Erythroblast (primary cell): ENCODE data around the gene GPD1.

ENCODE experiments used
- DNase-seq, 2 experiments: peaks; one replicate each; lab custom pipeline; 2025; lab: John Stamatoyannopoulos, UW
- GATA1 ChIP-seq: IDR thresholded peaks from 2 replicates; pipeline ENCODE4 v1.6.1; 2011; ENCODE audit warnings: low read depth, mild to moderate bottlenecking, control low read depth, low read length, moderate library complexity
- POLR2A ChIP-seq: IDR thresholded peaks from 2 replicates; pipeline ENCODE4 v1.6.1; 2011; ENCODE audit warnings: mild to moderate bottlenecking, low read length

GPD1 gene

GRCh38 chr12:50066402-50066801 lies 37.4 kb upstream of the GPD1 start:
- no peak for DNase-seq

GRCh38 chr12:50069069-50069468 lies 34.7 kb upstream of the GPD1 start:
- TF ChIP-seq GATA1 (no peak), POLR2A (no peak)
- no peak for DNase-seq

More at GRCh38 chr12:50066402-50066801, 37.4 kb upstream of the GPD1 start:
- no peak for TF ChIP-seq GATA1
- no peak for TF ChIP-seq POLR2A

- DNase-seq: no peak
- TF ChIP-seq POLR2A (no peak), GATA1 (no peak)
Measured at GRCh38 chr12:50069539-50069938, 34.3 kb upstream of the GPD1 start.

DNA sequence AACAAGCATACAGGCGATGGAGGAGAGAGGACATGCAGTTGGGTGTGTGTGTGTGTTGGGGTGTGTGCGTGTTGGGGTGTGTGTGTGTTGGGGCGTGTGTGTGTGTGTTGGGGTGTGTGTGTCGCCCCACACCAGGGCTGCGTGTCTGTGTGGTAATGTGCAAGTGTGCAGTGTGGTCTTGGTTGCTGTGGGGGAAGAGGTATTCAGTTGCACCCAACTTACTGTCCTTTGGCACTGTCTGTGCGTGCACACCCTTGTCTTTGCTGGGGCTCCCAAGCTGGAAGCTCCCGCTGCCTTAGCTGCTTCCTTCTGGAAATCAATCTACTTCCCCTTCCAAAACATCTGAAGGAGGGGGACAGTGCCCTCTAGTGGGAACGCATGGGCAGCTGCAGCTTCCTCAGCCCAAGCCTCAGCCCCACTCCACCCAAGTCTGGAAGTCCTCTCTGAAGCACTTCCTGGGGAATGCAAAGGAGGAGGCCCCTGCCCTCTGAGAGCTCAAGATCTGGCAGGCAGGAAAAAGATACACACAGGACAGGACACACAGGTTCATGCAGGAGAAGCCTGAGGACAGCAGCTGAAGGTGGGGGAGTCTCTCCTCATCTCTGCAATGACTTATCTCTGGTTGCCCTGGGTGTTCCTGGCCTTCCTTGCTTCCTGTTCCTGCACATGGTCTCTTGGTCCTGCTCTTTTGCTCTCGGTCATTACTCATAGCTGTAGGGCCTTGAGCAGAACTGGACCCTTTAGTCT lies 33.3 kb upstream of the GPD1 start:
- TF ChIP-seq POLR2A: no peak
- TF ChIP-seq GATA1: no peak
- DNase-seq: peak; percentile 74 to 90

GRCh38 chr12:50072198-50072907 lies 31.5 kb upstream of the GPD1 start:
- DNase-seq: no peak
- no peak for TF ChIP-seq GATA1
- TF ChIP-seq POLR2A: no peak

- no peak for DNase-seq
- TF ChIP-seq POLR2A (no peak), GATA1 (no peak)
Measured at GRCh38 chr12:50073206-50073605, 30.6 kb upstream of the GPD1 start.

GRCh38 chr12:50073712-50074111 lies 30.1 kb upstream of the GPD1 start:
- TF ChIP-seq GATA1 (no peak), POLR2A (no peak)
- DNase-seq: no peak

DNA sequence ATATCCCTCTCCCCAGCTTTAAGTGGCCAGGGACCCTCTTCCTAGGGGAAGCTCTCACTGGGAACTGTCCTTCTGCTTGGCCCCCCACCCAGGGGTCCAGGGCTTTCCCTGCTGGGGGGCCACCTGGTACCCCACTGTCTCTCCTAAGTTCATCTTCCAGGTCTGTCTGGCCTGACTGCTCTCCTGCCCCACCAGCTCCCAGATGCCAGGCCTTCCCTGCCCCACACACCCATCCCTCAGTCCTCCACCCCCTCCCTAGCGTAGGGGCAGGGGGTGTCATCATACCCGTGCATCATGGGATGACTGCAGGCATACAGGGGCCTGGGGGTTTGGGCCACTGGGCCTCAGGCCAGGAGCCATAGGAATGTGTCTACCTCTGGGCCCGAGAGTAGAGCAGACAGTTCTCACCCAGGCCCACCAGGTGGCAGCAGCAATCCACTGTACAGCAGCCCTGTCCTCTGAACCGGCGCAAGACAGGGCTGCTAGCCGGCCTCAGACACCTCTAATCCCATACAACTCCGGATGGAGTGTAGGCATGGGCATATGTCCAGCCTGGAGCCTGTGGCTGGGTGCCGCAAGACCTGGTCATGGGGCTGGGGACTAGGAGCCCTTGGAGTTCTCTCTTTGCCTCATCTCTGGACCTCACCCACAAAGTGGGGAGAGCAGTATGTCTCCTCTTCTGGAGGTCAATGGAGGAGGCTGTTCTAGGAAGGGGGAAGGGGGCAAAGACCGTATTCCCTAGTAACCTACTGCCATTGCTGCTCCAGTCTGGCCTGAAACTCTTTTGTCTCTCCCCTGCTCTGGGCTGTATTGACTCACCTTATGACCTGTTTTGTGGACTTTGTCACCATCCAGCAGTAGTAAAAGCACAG lies 28.6 kb upstream of the GPD1 start:
- no peak for TF ChIP-seq POLR2A
- TF ChIP-seq GATA1: no peak
- DNase-seq: peak; percentile 78 to 91

DNA sequence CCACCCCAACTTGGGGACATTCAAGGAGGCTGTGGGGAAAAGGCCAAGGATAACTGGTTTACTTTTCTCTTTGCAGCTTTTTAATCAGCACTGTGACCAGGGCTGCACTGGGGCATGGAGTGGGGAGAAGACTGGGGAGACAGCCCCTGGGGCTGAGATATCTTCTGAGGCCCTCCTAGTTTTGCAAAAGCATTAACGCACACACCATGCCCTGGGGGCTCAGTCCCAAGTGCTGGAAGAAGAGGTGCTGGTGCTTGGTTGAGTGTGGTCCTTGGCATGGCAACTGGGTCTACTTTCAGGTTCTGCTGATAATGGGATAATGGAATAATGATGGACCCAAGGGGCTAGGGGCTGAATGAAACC lies 28.0 kb upstream of the GPD1 start:
- no peak for DNase-seq
- no peak for TF ChIP-seq GATA1
- no peak for TF ChIP-seq POLR2A

DNA sequence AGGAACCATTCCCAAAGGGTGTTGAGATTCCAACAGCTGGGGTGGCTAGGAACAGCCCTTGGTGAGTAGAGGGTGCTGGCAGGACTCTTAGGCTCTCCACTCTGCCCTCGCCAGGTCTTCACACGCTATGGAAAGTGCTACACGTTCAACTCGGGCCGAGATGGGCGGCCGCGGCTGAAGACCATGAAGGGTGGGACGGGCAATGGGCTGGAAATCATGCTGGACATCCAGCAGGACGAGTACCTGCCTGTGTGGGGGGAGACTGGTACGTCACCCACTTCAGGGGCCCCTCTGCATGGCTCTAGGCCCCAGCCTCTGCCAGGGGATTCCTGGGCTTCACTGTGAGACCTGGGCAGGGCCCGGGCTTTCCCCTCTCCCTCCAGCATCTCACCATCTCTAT lies 26.7 kb upstream of the GPD1 start:
- DNase-seq: no peak
- TF ChIP-seq POLR2A: no peak
- no peak for TF ChIP-seq GATA1

DNA sequence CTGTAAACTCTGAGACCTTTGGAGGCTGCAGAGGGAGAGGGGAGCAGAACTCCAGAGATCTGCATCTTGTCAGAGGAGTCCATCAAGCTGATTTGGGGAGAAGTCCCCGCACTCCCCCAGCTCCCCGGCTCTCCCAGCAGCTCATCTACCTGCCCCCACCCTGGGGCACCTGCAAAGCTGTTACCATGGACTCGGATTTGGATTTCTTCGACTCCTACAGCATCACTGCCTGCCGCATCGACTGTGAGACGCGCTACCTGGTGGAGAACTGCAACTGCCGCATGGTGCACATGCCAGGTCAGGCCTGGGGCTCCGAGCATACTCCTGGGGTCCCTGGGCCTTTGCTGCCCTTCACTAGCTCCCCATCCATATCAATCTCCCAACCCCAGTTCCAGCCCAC lies 25.5 kb upstream of the GPD1 start:
- no peak for TF ChIP-seq POLR2A
- TF ChIP-seq GATA1: no peak
- no peak for DNase-seq

GRCh38 chr12:50079771-50080170 lies 24.0 kb upstream of the GPD1 start:
- TF ChIP-seq GATA1: no peak
- no peak for TF ChIP-seq POLR2A
- DNase-seq: no peak

DNA sequence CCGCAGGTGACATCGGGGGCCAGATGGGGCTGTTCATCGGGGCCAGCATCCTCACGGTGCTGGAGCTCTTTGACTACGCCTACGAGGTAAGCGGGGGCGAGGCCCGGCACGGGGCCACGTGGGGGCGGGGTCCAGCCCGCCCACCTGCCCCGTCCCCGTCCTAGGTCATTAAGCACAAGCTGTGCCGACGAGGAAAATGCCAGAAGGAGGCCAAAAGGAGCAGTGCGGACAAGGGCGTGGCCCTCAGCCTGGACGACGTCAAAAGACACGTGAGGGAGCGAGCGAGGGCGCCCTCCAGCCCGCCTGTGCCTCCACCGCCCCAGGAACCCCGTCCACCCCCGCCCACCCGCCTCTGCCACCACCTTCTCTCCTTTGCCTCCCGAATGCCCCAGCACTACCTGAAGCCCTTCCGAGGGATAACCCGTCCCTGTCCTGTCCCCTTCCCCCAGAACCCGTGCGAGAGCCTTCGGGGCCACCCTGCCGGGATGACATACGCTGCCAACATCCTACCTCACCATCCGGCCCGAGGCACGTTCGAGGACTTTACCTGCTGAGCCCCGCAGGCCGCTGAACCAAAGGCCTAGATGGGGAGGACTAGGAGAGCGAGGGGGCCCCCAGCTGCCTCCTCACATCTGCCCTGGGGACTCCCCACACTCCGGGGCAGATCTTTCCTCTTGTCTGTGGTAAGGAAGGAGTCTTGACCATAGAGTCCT lies 22.6 kb upstream of the GPD1 start:
- TF ChIP-seq POLR2A (no peak), GATA1 (no peak)
- peak in 1 of 2 experiments; percentile 10 for DNase-seq
